GM12874 (cell line): ENCODE results near the gene PPFIA4.

Source experiments
- TF ChIP-seq, protein P1 (sequence below): IDR thresholded peaks from 2 replicates; pipeline ENCODE4 v1.5.1; 2011; ENCODE audit warnings: low read depth, mild to moderate bottlenecking, control low read depth, low read length, moderate library complexity; ENCODE audit not compliant: insufficient read depth

PPFIA4 gene

DNA sequence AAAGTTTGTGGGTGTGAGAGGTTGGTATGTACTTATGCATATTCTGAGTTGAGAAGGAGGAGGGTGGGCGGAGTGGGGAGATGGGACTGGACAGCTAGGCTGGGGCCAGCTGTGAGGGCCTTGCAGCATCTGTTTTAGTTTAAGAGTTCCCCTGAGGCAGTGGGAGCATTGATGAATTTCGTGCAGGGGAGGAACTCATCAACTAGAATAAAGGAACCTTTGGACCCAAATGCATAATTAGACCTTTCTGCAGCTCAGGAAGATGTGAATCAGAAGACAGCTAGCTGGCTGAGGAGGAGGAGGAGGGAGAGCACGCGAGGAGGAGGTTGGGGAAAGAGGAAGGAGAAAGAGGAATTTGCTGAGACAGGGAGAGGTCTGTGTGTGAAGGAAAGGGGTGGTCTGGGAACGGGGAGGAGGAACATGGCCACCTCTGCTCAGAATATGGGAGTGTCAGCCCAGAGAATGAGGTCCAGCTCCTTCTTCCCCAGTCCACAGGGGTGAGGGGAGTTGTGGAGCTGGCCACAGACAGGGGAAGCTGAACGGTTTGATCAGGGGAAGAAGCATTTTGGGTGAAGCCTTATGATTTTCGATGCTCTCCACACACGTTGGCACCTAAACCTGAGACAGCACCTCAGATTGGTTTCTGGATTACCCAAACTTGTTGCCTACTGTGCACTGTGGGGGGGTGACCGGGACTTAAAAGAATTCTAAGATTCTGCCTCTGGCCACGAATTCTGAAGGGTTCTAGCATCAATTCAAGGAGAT lies 31.8 kb downstream of the PPFIA4 start:
- TF ChIP-seq, protein P1, sequence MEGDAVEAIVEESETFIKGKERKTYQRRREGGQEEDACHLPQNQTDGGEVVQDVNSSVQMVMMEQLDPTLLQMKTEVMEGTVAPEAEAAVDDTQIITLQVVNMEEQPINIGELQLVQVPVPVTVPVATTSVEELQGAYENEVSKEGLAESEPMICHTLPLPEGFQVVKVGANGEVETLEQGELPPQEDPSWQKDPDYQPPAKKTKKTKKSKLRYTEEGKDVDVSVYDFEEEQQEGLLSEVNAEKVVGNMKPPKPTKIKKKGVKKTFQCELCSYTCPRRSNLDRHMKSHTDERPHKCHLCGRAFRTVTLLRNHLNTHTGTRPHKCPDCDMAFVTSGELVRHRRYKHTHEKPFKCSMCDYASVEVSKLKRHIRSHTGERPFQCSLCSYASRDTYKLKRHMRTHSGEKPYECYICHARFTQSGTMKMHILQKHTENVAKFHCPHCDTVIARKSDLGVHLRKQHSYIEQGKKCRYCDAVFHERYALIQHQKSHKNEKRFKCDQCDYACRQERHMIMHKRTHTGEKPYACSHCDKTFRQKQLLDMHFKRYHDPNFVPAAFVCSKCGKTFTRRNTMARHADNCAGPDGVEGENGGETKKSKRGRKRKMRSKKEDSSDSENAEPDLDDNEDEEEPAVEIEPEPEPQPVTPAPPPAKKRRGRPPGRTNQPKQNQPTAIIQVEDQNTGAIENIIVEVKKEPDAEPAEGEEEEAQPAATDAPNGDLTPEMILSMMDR: no peak

DNA sequence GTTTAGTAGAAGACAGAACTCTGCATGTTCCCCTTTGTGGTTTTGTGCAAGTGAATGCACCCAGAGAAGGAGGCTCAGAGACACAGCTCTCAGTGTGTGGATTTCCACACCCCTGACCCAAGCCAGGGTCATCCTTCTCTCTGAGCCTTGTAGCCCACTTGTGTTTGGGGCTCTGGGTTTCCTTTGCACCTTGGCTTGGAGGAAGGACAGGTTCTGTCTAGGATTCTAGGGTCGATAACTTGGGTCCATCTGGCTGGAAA lies 32.3 kb downstream of the PPFIA4 start:
- TF ChIP-seq, protein P1: no peak

DNA sequence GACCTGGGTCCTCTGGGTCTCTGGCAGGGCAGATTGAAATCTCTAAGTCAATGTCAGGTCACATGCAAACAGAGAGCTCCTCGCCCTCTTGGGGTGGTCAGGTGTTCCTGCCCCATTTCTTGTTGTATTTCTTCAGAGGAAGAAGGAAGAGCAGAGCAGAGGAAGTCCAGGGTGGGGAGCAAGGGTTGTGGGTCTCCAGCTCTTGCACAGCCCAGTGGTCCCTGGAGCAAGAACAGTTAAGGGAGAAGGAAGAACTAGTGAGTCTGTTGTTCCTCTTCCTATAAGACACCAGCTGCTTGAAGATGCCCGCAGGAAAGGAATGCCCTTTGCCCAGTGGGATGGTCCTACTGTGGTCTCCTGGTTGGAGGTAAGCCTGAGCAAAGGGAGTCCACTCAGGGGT lies 33.2 kb downstream of the PPFIA4 start:
- TF ChIP-seq, protein P1: no peak

DNA sequence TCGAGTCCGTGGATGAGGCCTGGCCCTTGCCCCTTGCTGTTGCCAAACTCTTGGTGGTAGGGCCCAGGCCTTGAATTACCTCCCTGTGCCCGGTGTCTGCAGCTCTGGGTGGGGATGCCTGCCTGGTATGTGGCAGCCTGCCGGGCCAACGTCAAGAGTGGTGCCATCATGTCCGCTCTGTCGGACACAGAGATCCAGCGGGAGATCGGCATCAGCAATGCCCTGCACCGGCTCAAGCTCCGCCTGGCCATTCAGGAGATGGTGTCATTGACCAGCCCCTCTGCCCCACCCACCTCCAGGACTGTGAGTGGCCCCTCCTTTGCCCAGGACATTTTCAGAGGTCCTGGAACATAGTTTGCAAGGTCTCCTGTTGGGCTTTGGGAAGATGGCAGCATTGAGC lies 33.8 kb downstream of the PPFIA4 start:
- TF ChIP-seq, protein P1: no peak

DNA sequence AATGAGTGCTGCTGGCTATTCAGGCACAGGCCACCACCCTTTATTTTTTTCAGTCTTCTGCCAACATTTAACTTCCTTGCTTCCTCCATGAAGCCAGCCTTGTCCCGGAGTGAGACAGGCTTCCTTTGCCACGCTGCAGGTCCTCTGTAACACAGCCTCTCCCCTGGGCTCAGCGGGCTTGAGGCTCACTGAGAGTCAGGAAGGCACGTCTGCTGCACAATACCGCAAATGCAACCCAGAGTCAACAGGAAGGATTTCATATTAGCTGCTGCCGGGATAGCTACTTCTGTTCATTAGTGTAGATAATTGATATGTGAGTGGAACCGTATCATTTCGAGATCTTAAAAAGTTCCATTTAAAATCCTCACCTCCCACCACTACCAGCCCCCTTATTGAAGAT lies 37.0 kb downstream of the PPFIA4 start:
- TF ChIP-seq, protein P1: no peak

DNA sequence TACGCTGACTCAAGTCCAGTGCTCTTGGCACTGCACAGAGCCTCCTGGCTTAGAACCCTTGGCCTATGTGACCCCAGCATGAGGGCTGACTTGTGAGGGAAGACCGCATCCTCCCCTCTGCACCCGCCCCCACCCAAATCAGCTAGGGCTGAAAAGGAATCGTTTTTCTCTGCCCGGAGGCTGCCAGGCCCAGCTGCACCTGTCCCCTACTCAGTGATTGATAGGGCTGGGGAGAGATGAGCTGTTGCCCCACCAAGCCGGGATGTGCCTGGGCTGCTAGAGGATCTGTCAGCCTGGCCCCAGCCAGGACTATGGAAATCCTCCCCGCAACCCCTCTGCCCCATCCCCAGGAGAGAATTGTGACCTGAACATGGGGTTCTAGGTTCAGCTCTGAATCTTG lies 38.9 kb downstream of the PPFIA4 start:
- TF ChIP-seq, protein P1: no peak

DNA sequence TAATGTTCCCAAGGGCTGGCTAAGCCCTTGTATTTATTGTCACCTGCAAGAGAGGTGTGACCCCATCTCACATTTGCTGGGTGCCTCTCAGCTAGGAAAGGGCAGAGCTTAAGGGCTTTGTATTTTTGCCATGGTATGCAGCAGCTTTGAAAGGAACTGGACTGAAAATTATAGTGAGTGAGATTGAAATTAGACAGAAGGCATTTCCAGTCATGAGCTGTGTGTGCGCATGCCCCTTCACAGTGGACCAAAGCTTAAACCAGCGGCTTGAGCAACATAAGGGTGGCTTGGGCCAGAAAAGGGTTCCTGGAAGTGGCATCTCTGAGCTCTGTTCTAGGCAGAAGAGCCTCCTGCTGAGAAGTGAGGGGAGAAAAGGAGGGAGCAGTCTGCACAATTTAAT lies 39.7 kb downstream of the PPFIA4 start:
- TF ChIP-seq, protein P1: no peak
